ENCODE measurements around the gene FBN3.
"Not testable (repeated sequence)": the region's sequence is repeated elsewhere in the genome, so short reads cannot be mapped to it uniquely, and the experiment has no call there.

FBN3 gene

GRCh38 chr19:8149261-8150094 is at the start of gene FBN3:
Gene FBN3 (minus strand): TSS chr19:8149592. CDS start chr19:8147480, 2,112 bp downstream.
- DNase-seq, result no peak

- DNase-seq, result no peak
Observed at GRCh38 chr19:8196271-8196927, 47.0 kb upstream of the FBN3 start.

GRCh38 chr19:8194528-8195267 is 45.3 kb upstream of the FBN3 start:
- DNase-seq, result no peak

- DNase-seq, result no peak
Observed at GRCh38 chr19:8192221-8192820, 42.9 kb upstream of the FBN3 start.

- DNase-seq, result no peak
Observed at GRCh38 chr19:8185343-8186068, 36.1 kb upstream of the FBN3 start.

- no peak for DNase-seq
Observed at GRCh38 chr19:8184274-8184673, 34.9 kb upstream of the FBN3 start.

- no peak for DNase-seq
Observed at GRCh38 chr19:8180018-8180417, 30.6 kb upstream of the FBN3 start.

GRCh38 chr19:8174706-8175105 is 25.3 kb upstream of the FBN3 start:
- no peak for DNase-seq

GRCh38 chr19:8168537-8168936 is 19.1 kb upstream of the FBN3 start:
- no peak for DNase-seq

GRCh38 chr19:8167985-8168384 is 18.6 kb upstream of the FBN3 start:
- DNase-seq, result no peak

GRCh38 chr19:8163759-8164158 is 14.4 kb upstream of the FBN3 start:
- no peak for DNase-seq

- DNase-seq, result peak; percentile 66
Observed at GRCh38 chr19:8161135-8161646, 11.8 kb upstream of the FBN3 start.

GRCh38 chr19:8159322-8159721 is 9.9 kb upstream of the FBN3 start:
- not testable (repeated sequence) for DNase-seq

- DNase-seq, result peak; percentile 42
Observed at GRCh38 chr19:8158411-8159074, 9.2 kb upstream of the FBN3 start.

- no peak for DNase-seq
Observed at GRCh38 chr19:8155318-8155717, 5.9 kb upstream of the FBN3 start.

- peak; percentile 25 for DNase-seq
Observed at GRCh38 chr19:8154014-8154413, 4.6 kb upstream of the FBN3 start.

GRCh38 chr19:8151767-8152035 is 2.3 kb upstream of the FBN3 start:
- DNase-seq, result no peak

GRCh38 chr19:8150998-8151766 is 1.8 kb upstream of the FBN3 start:
- no peak for DNase-seq

GRCh38 chr19:8150178-8150865 is 930 bp upstream of the FBN3 start:
- DNase-seq, result no peak

GRCh38 chr19:8148410-8149260 is 757 bp downstream of the FBN3 start:
- no peak for DNase-seq
